Measurements from ENCODE around the gene MTERF4.

MTERF4 gene

DNA sequence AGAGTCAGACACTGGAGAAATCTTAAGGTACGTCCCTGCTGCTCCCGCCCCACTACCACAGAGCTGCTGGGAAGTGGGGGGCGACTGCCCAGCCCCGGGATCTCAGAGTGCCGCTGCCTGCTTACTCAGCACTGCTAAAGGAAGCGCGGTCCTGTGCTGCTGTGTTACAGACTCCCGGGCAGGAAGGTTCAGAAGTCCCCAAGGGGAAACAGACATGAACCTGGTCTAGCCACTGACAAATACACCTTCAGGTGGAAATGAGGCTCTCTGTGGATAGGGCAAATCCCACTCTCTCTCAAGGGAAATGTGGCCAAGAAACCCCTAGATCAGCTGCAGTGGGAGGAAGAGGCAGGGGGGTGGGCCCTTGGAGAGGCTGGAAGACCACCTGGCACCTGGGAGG lies 13.7 kb downstream of the MTERF4 start:
- DNase-seq = no peak

DNA sequence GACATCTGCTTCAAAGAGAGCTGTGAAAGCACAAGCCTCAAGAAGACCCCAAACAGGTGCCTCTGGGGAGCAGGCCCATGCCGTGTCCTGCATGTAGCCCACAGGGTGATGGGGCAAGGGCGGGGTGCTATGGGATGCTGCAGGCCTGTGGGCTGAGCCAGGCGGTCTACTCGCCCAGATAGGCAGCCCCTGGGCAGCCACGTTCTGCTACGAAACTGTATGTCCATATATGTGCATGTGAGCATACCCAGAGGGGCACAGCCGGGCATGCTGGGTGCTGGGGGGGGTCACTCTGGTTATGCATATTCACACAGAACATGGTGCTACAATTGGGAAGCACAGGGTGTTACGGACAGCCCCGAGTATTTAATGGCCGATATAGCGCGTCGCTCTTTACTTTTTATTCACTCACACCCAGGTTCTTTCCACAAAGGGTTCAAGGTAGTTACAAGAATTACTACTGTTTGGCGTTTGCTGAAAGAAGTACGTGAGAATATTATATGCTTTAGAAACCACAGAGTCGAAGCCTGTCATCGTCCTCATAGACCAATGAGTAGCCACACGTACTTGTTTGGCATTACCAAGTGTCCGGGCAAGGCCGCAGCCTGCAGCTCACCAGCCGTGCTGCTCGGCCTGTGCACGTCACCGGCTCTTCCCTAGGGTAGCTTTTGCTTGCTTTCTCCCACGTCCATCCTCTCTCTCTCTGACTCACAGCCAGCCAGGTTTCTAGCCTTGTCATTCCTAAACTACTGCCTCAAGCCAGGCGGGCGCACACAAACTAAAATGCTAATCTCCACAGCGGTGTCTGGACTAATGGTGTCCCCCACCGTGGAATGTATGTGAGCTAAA lies 14.4 kb downstream of the MTERF4 start:
- no peak for DNase-seq

DNA sequence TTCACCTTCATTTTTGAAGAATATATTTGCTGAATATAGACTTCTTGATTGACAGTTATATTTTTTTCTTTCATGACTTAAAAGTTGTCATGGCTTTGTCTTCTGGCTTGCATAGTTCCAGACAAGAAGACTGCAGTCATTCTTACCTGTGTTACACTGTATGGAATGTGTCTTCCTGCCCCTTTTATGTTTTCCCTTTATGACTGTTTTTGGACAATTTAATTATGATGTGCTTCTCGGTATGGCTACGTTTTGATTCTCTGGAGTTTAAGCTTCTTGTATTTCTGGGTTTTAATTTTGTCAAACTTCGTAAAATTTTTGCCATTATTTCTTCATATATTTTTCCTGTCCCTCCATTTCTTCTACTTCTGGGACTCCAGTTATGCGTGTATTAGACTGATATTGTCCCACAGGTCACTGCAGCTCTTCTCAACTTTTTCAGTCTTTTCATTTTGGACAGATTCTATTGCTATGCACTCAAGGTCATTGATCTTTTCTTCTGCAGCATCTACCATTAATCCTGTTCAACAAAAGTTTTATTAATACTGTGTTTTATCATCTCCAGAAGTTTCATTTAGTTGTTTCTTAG lies 17.1 kb downstream of the MTERF4 start:
- DNase-seq = no peak

DNA sequence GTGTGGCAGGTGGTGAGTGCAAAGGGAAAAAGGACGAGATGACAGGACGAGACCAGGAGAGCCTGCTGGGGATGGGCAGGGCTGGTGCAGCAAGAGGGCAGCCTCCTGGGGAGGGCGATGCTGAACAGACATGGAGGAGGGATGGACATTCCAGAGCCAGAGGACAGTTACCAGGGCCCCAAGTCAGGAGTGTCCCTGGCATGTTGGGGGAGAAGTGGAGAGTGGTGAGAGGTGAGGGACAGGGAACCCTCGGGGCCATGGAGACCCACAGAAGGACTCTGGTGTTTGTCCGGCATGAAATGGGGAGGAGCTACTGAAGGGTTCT lies 19.0 kb downstream of the MTERF4 start:
- DNase-seq = no peak

DNA sequence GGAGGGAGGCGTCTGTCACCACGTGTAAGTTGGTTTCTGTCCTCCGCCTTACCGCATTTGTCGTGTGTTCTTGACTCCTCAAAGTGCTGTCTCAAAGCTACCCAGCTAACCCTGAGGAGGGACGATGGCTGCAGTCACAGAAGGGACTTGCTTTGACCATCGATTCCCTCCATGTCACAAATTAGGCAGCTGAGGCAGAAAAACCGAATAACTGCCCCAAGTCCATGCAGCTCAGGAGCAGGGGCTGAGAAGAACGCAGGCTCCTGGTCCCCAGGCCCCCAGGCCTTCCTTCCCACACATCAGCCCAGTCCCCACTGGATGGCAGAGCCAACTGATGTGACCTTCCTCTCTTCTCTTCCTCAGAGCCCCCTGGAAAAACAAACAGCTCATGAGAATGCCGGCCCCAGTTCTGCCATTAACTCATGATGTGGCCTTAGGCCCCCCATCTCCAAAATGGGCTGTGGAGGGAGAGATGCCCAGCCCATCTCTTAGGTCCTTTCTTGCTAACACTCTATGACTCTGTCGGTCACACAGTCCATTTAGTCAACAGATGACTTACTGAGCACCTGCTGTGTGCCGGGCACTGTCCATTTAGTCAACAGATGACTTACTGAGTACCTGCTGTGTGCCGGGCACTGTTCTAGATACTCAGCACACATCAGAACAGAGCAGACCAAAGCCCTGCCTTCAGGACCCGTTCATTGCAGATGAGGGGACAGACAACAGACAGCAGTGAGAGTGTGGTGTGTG lies 19.6 kb downstream of the MTERF4 start:
- no peak for DNase-seq

DNA sequence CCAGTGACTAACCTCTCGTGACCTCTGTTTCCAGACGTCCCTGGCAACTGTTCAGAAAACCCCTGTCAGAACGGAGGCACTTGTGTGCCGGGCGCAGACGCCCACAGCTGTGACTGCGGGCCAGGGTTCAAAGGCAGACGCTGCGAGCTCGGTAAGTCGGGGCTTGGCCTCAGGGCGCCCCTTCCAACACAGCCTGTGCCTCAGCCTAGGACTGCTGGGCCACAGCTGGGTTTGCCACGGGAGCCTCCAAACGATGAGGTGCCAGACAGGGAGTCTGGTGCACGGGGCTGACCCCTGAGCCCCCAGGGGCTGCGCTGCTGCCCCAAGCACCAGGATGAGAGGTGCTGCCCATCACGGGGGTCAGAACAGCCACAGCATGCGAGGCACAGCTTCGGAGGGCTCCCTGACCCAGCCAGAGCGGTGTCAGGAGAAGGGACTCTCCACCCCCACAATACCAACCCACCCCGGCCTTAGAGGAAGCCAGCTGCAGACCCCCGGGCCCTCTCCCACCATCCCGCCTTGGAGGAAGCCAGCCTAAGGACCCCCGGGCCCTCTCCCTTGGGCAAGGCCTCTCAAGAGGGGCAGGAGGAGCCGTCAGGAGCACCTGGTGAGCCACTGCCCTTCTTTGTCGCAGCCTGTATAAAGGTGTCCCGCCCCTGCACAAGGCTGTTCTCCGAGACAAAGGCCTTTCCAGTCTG lies 20.3 kb downstream of the MTERF4 start:
- DNase-seq = no peak

DNA sequence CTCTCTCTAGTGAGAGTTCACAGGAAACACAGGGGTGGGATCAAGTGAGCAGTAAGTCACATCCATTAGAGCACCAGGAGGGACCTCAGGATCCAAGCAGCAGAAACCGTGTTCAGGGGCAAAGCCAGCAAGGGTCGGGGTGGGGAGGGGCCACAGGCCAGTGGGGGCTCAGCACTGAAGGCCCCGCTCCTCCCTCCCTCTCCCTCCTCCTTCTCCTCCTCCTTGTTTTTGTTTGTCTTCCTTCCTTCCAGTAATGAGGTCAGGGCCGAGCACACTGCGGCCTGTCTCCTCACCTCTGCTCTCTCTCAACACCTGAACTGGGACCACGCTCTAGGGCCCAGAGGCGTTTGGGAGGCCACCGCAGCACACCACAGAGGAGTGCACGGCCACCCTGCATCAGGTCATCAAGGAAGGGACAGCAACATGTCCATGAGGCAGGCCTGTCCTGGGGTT lies 20.9 kb downstream of the MTERF4 start:
- DNase-seq = no peak

DNA sequence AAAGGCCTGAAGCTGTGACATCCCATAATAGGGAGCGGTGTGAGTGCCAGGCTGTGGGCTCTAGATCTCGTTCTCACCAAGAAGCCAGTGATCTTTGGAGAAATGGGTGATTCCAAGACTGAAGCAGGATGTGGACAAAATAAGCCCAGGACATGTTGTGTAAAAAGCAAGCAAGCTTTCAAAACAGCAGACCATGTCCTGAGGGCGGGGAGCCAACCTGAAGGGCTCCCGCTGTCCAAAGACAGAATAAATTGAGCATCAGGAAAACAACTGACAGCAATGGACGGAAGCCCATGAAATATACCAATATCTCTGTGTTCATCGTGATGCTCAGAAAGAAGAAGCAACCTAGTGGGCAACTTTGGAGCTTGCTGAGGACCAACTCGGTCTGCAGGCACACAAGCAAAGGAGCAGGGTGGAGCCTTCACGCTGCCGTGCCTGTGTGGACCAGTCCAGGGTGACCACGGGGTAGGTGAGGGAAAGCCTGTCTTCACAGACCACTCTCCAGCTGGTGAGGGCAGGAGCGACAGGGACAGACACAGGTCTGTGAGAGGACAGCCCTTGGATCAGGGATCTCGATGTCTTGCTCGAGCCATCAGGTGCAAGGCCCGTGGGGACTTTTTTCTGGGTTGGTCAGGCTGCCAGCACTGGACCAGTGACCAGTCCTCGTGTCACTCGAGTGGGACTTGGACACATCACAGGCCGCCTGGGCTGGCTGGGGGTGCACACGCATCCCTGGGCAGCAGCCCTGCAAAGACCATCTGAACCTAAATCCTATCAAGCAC lies 21.5 kb downstream of the MTERF4 start:
- DNase-seq = no peak

DNA sequence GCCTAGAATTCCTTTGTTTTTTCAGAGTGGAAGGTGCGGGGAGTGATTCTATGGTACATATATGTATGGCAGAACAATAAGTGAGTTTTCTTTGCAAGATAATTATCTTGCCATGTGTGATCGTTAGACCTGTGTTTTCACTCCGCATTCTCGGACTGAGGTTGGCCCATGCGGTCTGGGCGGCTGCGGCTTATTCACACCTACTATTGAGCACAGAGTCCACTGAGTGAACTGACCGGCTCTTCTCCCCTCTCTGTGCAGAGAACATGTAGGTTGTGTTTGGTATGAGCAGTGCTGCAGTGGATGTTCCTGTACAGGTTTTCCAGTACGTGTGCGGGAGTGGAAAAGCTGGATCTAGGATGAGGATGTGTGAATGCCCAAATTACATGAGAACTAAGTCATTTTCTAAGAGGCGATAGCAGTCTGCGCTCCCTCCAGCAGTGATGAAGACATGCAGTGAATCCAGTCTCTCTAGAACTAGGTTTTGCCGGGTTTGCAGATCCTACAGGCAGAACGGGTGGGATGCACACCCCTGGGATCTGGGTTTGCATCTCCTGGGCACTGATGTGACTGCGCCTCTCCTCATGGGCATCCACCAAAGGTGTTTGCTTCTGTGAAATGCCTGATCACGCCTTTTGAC lies 27.1 kb downstream of the MTERF4 start:
- DNase-seq = no peak

DNA sequence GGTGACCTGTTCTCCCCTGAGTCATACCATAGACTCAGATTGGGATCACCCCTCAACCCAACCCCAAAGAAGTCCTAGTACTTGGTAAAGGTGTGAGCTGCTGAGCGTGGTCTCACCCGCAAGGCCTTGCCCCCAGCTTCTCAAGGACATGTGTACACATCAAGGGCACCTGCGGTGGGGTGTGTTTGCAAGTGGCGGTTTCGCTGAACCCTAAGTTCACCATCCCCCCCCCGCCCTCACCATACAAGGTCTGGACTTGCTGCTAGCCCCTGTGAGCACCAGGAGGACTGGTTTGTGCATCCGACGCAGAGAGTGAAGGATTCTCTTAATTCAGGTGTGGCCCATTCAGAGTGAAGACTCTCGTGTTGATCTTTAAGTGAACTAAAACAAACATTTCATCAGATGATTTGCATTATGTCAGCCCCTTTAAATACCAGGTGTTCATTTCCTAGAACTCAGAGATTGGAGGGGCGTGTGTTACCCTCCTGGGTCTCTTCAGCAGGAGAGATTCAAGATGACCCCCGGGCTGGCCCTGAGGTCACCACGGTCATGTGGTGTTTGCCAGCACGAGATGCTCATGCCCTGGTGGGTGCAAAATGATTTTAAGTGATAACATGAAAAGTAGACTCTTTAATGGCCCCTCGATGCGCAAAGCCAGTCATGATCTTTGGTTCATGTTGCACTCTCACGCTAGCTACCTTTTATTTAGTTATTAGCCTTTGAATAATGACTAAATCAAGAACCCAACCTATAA lies 27.8 kb downstream of the MTERF4 start:
- no peak for DNase-seq

DNA sequence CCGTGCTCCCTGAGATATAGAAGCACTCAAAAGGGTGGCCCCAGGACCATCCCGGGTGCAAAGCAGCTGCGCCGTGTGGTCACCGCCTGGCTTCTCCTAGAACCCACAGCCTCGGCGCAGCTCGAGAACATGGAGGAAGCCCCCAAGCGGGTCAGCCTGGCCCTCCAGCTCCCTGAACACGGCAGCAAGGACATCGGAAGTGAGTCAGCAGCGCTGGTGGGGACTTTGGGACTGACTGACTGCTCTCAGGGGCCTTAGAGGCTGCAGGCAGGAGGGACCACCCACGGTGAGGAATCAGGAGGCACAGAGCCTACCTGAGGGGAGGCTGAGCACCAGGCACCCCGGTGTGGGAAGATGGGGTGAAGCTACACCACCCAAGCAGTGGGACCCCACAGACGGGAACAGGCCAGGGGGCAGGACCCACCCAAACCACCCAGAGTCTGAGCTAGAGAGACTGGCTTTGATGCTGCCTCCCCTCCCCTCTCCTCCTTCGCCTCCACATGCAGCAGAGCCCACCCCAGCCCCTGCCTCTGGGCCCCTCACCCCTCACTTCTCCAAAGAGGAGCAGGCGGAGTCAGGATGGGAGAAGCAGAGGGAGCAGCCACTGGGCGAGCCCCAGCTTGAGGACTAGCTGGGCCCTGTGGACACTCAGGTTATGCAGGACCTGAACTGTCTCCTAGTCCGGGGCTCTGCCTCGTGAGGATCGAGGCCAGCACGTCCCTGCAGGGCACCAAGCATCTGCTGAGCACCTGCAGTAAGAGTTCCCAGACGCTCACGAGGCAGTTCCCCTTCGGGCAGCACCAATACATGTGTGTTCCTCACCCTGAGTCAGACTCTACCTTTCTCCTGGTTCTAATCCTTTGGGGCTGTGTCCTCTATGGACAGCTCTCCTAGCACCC lies 28.7 kb downstream of the MTERF4 start:
- no peak for DNase-seq

DNA sequence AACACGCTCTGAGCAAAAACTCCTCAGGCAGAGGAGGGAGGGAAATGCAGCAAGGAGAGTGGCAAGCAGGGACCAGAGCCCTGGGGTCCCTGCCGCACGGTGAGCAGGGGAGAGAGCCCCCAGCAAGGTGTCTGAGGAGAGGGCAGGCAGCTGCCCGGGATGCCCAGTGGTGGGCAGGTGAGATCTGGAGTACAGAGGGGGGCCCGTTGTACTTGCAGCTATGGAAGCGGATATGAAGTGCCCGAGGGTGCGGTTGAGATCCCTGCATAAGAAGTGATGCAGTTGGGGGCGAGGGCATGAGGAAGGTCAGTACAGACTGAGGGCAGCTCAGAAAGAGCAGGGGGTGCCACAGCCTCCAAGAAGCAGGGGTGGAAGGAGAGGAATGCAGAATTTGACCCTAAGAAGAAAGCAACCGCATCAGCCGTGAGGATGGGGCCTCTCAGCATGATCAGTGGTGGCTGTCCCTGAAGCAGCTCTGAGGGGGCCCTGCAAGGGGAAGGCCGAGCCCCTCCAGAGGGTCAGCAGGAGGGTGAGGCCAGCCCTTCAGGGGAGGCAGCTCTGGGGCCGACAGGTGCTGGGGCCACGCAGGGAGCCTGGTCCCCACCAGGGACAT lies 29.4 kb downstream of the MTERF4 start:
- no peak for DNase-seq

DNA sequence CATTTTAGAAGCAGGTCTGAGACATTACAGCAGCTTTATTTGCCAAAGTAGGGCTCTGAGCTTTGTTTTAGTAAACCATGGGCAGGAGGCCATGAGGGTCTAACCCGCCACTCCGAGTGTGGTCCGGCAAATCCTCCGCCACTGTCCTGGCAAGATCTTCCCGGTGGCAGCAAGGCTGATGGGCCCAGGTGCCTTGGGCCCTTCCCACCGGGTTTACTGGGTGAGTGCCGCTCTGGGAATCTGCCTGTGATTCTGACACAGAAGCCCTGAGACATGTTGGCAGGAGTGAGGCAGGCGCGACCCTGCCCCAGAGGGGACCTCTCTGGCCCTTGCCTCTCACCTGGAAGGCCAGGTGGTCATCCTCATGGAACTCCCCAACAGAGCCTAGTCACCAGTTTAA lies 29.9 kb downstream of the MTERF4 start:
- no peak for DNase-seq

DNA sequence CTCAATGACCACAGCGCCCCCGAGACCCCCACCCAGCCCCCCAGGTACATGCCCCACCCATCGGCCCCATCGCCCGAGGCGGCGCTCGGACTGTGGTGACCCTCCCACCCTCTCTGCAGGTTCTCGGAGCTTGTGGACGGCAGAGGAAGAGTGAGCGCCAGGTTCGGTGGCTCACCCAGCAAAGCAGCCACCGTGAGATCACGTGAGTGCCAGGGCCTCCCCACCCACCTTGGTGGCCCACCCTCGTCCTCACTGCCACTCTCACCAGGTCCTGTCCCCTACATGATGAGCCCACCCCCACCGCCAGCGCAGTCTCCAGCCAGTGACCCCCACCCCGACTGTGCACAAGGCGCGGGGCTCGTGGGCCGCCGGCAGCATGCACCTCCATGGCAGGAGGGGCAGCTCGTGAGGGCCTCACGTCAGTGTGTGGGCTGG lies 30.4 kb downstream of the MTERF4 start:
- DNase-seq = no peak

DNA sequence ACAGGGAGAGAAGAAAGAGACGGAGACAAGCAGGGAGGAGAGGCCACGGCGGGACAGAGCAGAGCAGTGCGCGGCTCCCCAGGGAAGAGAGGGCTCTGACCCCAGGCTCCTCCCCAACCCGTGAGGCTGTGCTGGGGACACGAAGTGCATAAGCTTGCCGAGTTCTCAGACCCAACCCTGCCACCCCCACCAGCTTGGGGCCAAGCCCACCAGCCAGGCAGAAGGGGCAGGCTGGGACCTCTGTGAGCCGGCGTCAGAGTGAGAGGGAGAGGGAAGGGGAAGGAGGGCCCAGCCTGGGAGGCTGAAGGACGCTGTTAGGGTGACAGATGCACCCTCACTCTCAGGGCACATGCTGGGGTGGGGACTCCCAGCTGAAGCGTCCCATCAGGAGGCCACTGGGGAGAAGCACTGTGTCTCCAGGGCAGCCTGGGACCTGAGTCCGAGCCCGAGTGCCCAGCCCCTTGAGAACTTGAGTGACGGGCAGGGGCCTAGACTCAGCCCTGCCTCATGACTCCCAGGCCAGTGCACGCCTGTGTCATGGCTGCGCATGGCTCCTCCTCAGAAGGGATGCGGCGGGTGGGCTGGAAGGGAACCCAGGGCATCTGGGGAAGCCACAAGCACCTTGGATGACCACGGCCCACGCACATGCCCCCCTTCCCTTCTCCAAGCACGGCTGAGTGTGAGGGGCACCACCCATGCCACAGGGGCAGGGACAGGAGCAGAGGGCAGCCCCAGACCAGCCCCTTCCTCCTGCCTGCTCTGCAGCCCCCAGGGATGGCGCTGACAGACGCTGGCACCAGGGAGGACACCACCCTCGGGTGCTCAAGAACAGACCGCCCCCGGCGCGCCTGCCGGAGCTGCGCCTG lies 31.0 kb downstream of the MTERF4 start:
- no peak for DNase-seq

DNA sequence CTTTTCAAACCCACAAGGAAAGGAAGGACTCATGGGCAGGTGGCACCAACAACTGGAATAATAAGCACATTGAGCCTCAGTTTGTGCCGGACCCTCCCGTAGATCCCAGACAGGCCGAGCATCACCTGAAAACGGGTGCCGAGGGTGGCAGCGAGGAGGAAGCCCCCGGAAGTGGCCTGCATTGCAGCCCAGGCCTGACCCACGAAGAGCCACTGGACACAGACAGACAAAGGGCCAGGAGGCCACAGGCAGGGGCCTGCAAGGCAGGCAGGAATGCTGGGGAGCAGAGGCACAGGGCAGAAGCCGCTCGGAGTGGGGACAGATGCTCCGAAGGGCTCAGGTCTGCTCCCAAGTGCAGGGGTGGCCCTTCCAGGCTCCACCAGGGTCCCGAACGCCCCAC lies 31.7 kb downstream of the MTERF4 start:
- DNase-seq = no peak

DNA sequence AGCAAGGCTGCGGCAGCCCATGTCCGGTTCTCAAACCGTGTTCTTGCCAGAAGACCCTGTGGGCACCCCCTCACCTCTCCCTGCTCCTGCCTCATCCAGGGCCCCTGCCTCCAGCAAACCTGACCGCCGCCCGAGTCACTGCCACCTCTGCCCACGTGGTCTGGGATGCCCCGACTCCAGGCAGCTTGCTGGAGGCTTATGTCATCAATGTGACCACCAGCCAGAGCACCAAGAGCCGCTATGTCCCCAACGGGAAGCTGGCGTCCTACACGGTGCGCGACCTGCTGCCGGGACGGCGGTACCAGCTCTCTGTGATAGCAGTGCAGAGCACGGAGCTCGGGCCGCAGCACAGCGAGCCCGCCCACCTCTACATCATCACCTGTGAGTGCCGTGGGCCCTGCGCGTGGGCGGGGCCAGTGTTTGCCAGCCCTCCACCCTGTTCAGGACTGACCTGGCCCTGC lies 32.2 kb downstream of the MTERF4 start:
- DNase-seq = no peak
